OCI-LY3 (cell line): ENCODE measurements around the gene CXXC1.

Source experiments
- H2AFZ ChIP-seq: fragments of 200-600, 300-600 bp; shearing (Covaris generic); 2 replicates; pipeline ENCODE4 v1.6.0; 2014; ENCODE audit warnings: antibody characterized with exemption, low read depth, low read length
- H3K27ac ChIP-seq: fragments of 200-600, 300-600 bp; sonication (generic); 2 replicates; pipeline ENCODE4 v1.5.1; 2014; ENCODE audit warnings: mild to moderate bottlenecking, low read length, moderate library complexity, mixed read lengths
- H3K27me3 ChIP-seq: fragments of 200-600, 300-600 bp; sonication (generic); 2 replicates; pipeline ENCODE4 v1.6.1; 2014; ENCODE audit warnings: low read depth, low read length, mixed read lengths
- H3K36me3 ChIP-seq: fragments of 200-600, 300-600 bp; sonication (generic); replicated peaks from 2 replicates; pipeline ENCODE3; 2014; ENCODE audit warnings: low read depth, low read length, mixed read lengths
- H3K4me1 ChIP-seq: fragments of 300-600, 200-600 bp; sonication (generic); 2 replicates; pipeline ENCODE4 v1.6.1; 2014; ENCODE audit warnings: low read length, mixed read lengths
- H3K4me2 ChIP-seq: fragments of 200-600, 300-600 bp; sonication (generic); 2 replicates; pipeline ENCODE4 v1.6.1; 2014; ENCODE audit warnings: low read length, mixed read lengths
- H3K4me3 ChIP-seq: fragments of 300-600, 200-600 bp; sonication (generic); 2 replicates; pipeline ENCODE4 v1.5.1; 2014; ENCODE audit warnings: antibody characterized with exemption, mild to moderate bottlenecking, low read length, moderate library complexity
- H3K79me2 ChIP-seq: fragments of 300-600, 200-600 bp; shearing (Covaris generic); 2 replicates; pipeline ENCODE4 v1.6.1; 2014; ENCODE audit warnings: mild to moderate bottlenecking, low read length, mixed read lengths
- H3K9ac ChIP-seq: fragments of 300-600, 200-600 bp; shearing (Covaris generic); 2 replicates; pipeline ENCODE4 v1.6.0; 2014; ENCODE audit warnings: mild to moderate bottlenecking, low read length, moderate library complexity
- H3K9me3 ChIP-seq: fragments of 200-600, 300-600 bp; shearing (Covaris generic); 2 replicates; pipeline ENCODE4 v1.6.1; 2014; ENCODE audit warnings: low read length, mixed read lengths; ENCODE audit not compliant: insufficient read depth
- H4K20me1 ChIP-seq: fragments of 200-600, 300-600 bp; sonication (generic); 2 replicates; pipeline ENCODE4 v1.6.1; 2016; ENCODE audit warnings: low read length, mixed read lengths; ENCODE audit not compliant: insufficient read depth
- EZH2phosphoT487 ChIP-seq: fragments of 200-600 bp; shearing (Covaris generic); IDR thresholded peaks from 2 replicates; pipeline ENCODE4 v1.6.1; 2018; ENCODE audit warnings: antibody characterized with exemption, mixed run types, low read depth
- TF ChIP-seq, protein P1 (sequence below): fragments of 200-600, 300-600 bp; sonication (generic); IDR thresholded peaks from 2 replicates; pipeline ENCODE4 v1.5.1; 2014; ENCODE audit warnings: antibody characterized with exemption, low read length, low read depth

The CXXC1 gene

DNA sequence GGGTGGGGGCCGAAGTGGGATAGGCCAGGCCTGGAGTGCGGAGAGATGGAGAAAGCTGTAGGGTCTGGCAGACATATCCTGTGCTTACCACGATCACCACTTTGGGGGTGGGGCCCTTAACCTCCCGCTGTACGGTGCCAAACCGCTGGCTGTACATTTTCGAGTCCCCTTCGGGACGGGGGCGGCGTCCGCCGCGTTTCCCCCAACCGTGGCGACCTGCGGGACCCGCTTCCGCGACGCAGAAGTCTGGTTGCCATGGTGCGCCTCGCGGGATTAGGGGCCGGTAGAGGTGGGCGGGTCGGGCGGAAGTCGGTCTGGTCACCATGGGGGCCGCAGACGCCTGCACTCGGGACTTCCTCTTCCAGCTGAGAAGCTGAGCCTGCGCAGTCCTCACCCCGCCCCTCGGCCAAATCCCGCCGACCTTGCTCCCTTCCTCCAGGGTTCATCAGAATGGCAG, 21.2 kb downstream of the CXXC1 start, which contains the start of gene CFAP53:
CFAP53 (minus strand) TSS at position 248 of the 457 bp plus-strand sequence; CDS start at position 157, 91 bp downstream.
- peak within 1 kb of the TSS; percentile 54 for H2AFZ ChIP-seq
- H3K9ac ChIP-seq = peak within 1 kb of the TSS; percentile 46
- TF ChIP-seq, protein P1, sequence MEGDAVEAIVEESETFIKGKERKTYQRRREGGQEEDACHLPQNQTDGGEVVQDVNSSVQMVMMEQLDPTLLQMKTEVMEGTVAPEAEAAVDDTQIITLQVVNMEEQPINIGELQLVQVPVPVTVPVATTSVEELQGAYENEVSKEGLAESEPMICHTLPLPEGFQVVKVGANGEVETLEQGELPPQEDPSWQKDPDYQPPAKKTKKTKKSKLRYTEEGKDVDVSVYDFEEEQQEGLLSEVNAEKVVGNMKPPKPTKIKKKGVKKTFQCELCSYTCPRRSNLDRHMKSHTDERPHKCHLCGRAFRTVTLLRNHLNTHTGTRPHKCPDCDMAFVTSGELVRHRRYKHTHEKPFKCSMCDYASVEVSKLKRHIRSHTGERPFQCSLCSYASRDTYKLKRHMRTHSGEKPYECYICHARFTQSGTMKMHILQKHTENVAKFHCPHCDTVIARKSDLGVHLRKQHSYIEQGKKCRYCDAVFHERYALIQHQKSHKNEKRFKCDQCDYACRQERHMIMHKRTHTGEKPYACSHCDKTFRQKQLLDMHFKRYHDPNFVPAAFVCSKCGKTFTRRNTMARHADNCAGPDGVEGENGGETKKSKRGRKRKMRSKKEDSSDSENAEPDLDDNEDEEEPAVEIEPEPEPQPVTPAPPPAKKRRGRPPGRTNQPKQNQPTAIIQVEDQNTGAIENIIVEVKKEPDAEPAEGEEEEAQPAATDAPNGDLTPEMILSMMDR = no peak
- no peak for TF ChIP-seq EZH2phosphoT487

DNA sequence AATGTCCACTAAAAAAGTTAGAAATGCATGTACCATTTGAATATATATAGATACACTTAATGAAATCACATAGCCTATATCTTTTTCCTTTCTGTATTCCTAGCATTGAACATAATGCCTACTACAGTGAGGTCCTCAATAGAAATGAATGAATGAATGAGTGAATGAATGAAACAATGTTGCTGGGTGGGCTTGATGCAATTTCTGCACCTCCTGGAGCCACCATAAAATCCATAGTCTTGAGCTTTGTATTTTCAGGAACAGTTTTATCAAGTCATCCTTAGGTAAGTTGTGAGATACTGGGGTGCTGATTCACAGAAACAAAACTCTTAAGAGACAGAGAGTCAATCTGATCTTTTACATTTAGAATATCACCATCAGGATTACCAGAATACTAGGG, 24.5 kb downstream of the CXXC1 start:
- H3K9ac ChIP-seq = no peak overlapping the region
- no peaks in the 10 kb centered on the region for H4K20me1 ChIP-seq
- peaks cover 3% of the 10 kb centered on the region for H3K36me3 ChIP-seq
- no peaks in the 10 kb centered on the region for H3K9me3 ChIP-seq
- no peak overlapping the region for H2AFZ ChIP-seq
- no peak overlapping the region for H3K27ac ChIP-seq
- peaks cover 7% of the 10 kb centered on the region for H3K27me3 ChIP-seq
- TF ChIP-seq, protein P1 = no peak
- TF ChIP-seq EZH2phosphoT487 = no peak
- no peak overlapping the region for H3K4me2 ChIP-seq
- H3K79me2 ChIP-seq = no peaks in the 10 kb centered on the region
- peaks cover 20% of the 10 kb centered on the region for H3K4me1 ChIP-seq
- no peak overlapping the region for H3K4me3 ChIP-seq

More for the DNA sequence above, 21.2 kb downstream of the CXXC1 start, which contains the start of gene CFAP53:
- Histone ChIP-seq H3K27me3 (peaks cover 7% of the 10 kb centered on the region), H3K79me2 (no peaks in the 10 kb centered on the region), H3K9me3 (no peaks in the 10 kb centered on the region), H3K27ac (no peak within 1 kb of the TSS), H3K4me3 (peak within 1 kb of the TSS; percentile 78), H3K36me3 (peaks cover 28% of the 10 kb centered on the region), H3K4me1 (peaks cover 20% of the 10 kb centered on the region), H4K20me1 (no peaks in the 10 kb centered on the region), H3K4me2 (peak within 1 kb of the TSS; percentile 74)

DNA sequence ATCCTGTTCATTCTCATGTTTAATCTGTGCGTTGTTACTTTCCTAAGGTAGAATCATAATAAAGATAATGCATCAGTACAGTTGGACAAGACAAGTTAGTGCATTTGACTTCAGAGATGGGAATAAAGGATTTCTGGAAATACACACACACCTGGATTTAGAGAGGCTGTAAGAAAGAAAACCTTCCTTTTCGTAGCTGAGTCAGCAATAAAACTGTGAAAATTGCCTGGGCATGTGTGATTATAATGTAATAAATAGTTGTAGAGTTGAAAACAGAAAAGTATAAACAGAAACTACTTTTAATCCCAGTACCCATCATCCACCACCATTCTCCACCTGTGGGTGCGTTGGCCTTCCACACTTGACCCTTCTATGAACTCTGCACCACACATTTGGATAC, 36.6 kb downstream of the CXXC1 start:
- TF ChIP-seq, protein P1 = no peak
- no peak for TF ChIP-seq EZH2phosphoT487
- H3K79me2 ChIP-seq = no peaks in the 10 kb centered on the region
- no peaks in the 10 kb centered on the region for H3K36me3 ChIP-seq
- no peaks in the 10 kb centered on the region for H3K9me3 ChIP-seq
- H3K27ac ChIP-seq = no peak overlapping the region
- H3K4me1 ChIP-seq = no peaks in the 10 kb centered on the region
- peaks cover 8% of the 10 kb centered on the region for H3K27me3 ChIP-seq
- H3K4me2 ChIP-seq = no peak overlapping the region
- no peak overlapping the region for H2AFZ ChIP-seq
- no peak overlapping the region for H3K9ac ChIP-seq
- no peak overlapping the region for H3K4me3 ChIP-seq
- no peaks in the 10 kb centered on the region for H4K20me1 ChIP-seq

DNA sequence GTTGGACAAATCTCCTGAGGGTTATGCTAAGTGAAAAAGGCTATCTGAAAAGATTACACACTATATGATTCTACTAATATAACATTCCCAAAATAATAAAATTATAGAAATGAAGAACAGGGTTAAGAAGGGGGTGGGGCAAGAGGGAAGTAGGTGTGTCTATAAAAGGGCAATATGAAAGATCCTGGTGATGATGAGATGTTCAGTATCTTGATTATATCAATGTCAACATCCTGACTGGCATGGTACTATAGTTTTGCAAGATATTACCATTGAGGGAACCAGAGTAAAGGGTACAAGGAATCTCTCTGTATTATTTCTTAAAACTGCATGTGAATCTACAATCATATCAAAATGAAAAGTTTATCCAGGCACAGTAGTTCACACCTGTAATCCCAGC, 37.9 kb downstream of the CXXC1 start:
- no peaks in the 10 kb centered on the region for H3K9me3 ChIP-seq
- H4K20me1 ChIP-seq = no peaks in the 10 kb centered on the region
- no peak overlapping the region for H3K9ac ChIP-seq
- no peak overlapping the region for H3K4me3 ChIP-seq
- no peak overlapping the region for H3K27ac ChIP-seq
- peaks cover 8% of the 10 kb centered on the region for H3K27me3 ChIP-seq
- no peak overlapping the region for H2AFZ ChIP-seq
- H3K36me3 ChIP-seq = no peaks in the 10 kb centered on the region
- no peaks in the 10 kb centered on the region for H3K79me2 ChIP-seq
- TF ChIP-seq, protein P1 = no peak
- no peak for TF ChIP-seq EZH2phosphoT487
- H3K4me1 ChIP-seq = no peaks in the 10 kb centered on the region
- H3K4me2 ChIP-seq = no peak overlapping the region
